ENCODE results near the gene DOK5.

DOK5 gene

GRCh38 chr20:54452277-54452676, 23.1 kb upstream of the DOK5 start:
- Histone ChIP-seq H3K4me1 (ENCODE audit: control insufficient read depth in 1 of 2, insufficient read depth in 1 of 2, low read depth in 1 of 2, low read length in 1 of 2) (no peaks in the 10 kb centered on the region), H3K27ac (no peak overlapping the region), H3K4me3 (ENCODE audit: low read depth in 1 of 2, low read length in 1 of 2) (no peak overlapping the region), H3K36me3 (no peaks in the 10 kb centered on the region), H3K27me3 (no peaks in the 10 kb centered on the region), H3K9me3 (no peaks in the 10 kb centered on the region)
- no peak for TF ChIP-seq CTCF (IDR thresholded peaks at IDR 0.05)

GRCh38 chr20:54454982-54455381, 20.4 kb upstream of the DOK5 start:
- no peak for TF ChIP-seq CTCF (IDR thresholded peaks at IDR 0.05)
- no peaks in the 10 kb centered on the region for H3K27me3 ChIP-seq
- no peaks in the 10 kb centered on the region for H3K36me3 ChIP-seq
- no peak overlapping the region for H3K4me3 ChIP-seq (ENCODE audit: low read depth in 1 of 2, low read length in 1 of 2)
- no peak overlapping the region for H3K27ac ChIP-seq
- no peaks in the 10 kb centered on the region for H3K4me1 ChIP-seq (ENCODE audit: control insufficient read depth in 1 of 2, insufficient read depth in 1 of 2, low read depth in 1 of 2, low read length in 1 of 2)
- no peaks in the 10 kb centered on the region for H3K9me3 ChIP-seq

- H3K36me3 ChIP-seq = no peaks in the 10 kb centered on the region
- H3K4me3 ChIP-seq (ENCODE audit: low read depth in 1 of 2, low read length in 1 of 2) = no peak overlapping the region
- TF ChIP-seq CTCF (IDR thresholded peaks at IDR 0.05) = no peak
- H3K4me1 ChIP-seq (ENCODE audit: control insufficient read depth in 1 of 2, insufficient read depth in 1 of 2, low read depth in 1 of 2, low read length in 1 of 2) = no peaks in the 10 kb centered on the region
- H3K27ac ChIP-seq = no peak overlapping the region
- no peaks in the 10 kb centered on the region for H3K9me3 ChIP-seq
- no peaks in the 10 kb centered on the region for H3K27me3 ChIP-seq
Observed at GRCh38 chr20:54456423-54456822, 19.0 kb upstream of the DOK5 start.

DNA sequence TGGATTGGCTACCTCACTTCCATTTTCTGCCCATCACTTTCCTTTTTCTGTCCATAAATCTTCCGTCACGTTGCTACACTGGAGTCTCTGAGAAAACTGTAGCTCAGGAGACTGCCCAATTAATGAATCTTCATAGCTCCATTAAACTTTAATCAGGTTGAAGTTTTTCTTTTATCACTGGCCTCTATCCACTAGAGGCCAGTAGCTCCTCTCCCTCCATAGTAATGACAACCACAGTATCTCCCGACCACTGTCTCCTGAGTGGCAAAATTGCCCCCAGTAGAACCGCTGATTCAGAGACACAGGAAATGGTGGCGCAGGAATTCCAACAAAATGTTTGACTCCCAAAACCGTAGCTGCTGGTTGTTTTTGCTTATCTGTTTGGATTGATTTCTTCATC, 18.4 kb upstream of the DOK5 start:
- Histone ChIP-seq H3K4me3 (ENCODE audit: low read depth in 1 of 2, low read length in 1 of 2) (no peak overlapping the region), H3K27ac (no peak overlapping the region)
- no peak for TF ChIP-seq CTCF (IDR thresholded peaks at IDR 0.05)

GRCh38 chr20:54458219-54458618, 17.2 kb upstream of the DOK5 start:
- H3K36me3 ChIP-seq = no peaks in the 10 kb centered on the region
- H3K27ac ChIP-seq = no peak overlapping the region
- H3K27me3 ChIP-seq = no peaks in the 10 kb centered on the region
- H3K9me3 ChIP-seq = no peaks in the 10 kb centered on the region
- H3K4me3 ChIP-seq (ENCODE audit: low read depth in 1 of 2, low read length in 1 of 2) = no peak overlapping the region
- TF ChIP-seq CTCF (IDR thresholded peaks at IDR 0.05) = no peak
- H3K4me1 ChIP-seq (ENCODE audit: control insufficient read depth in 1 of 2, insufficient read depth in 1 of 2, low read depth in 1 of 2, low read length in 1 of 2) = no peaks in the 10 kb centered on the region

More for the DNA sequence above, 18.4 kb upstream of the DOK5 start:
- Histone ChIP-seq H3K27me3 (no peaks in the 10 kb centered on the region), H3K9me3 (no peaks in the 10 kb centered on the region), H3K4me1 (ENCODE audit: control insufficient read depth in 1 of 2, insufficient read depth in 1 of 2, low read depth in 1 of 2, low read length in 1 of 2) (no peaks in the 10 kb centered on the region), H3K36me3 (no peaks in the 10 kb centered on the region)

DNA sequence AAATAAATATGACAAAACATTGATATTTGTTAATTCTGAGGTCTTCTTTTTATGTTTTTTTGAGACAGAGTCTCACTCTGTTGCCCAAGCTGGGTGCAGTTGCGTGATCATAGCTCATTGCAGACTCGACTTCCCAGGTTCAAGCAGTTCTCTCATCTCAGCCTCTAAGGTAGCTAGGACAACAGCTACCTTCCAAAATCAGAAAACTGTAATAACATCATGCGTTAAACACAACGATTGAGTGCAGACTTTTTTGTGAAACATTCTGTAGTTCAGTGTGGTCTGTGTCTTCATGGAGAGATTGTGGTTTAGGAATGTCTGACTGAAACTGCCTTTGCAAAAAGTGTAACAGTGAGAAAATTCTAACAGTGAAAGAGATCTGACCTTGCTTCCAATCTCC, 16.1 kb upstream of the DOK5 start:
- H3K36me3 ChIP-seq = no peaks in the 10 kb centered on the region
- no peak overlapping the region for H3K27ac ChIP-seq
- H3K4me3 ChIP-seq (ENCODE audit: low read depth in 1 of 2, low read length in 1 of 2) = no peak overlapping the region
- no peaks in the 10 kb centered on the region for H3K9me3 ChIP-seq
- TF ChIP-seq CTCF (IDR thresholded peaks at IDR 0.05) = no peak
- no peaks in the 10 kb centered on the region for H3K4me1 ChIP-seq (ENCODE audit: control insufficient read depth in 1 of 2, insufficient read depth in 1 of 2, low read depth in 1 of 2, low read length in 1 of 2)
- H3K27me3 ChIP-seq = no peaks in the 10 kb centered on the region

Data from neutrophil (primary cell).